HepG2 (cell line): ENCODE results near the gene CD7. TPM values are rescaled to one million over a fixed set of nuclear protein-coding genes. Genes with fewer than 3 reads are reported as not detected.
A peak's percentile ranks its signal among the peaks of the same experiment; 100 is the strongest.

Source experiments
- ATF7-NPFF ChIP-seq: sonication (generic); formaldehyde crosslinking; IDR thresholded peaks from 2 replicates; pipeline ENCODE4 v1.8.1; 2023; ENCODE audit warnings: mild to moderate bottlenecking, low read depth, missing genetic modification reagents, moderate library complexity
- ATRX ChIP-seq: sonication (generic); formaldehyde crosslinking; IDR thresholded peaks from 2 replicates; pipeline ENCODE4 v1.4.0; 2020; ENCODE audit warnings: missing genetic modification reagents, borderline replicate concordance
- DPF2 ChIP-seq: sonication (generic); formaldehyde crosslinking; IDR thresholded peaks from 2 replicates; pipeline ENCODE4 v1.4.0; 2020; ENCODE audit warnings: mild to moderate bottlenecking, low read depth, missing genetic modification reagents, borderline replicate concordance
- E2F5 ChIP-seq: sonication (generic); formaldehyde crosslinking; conservative IDR thresholded peaks from 2 replicates; pipeline ENCODE4 v1.4.0; 2020; ENCODE audit warnings: missing genetic modification reagents
- KLF16 ChIP-seq, 2 experiments: sonication (generic) in 1 of 2; formaldehyde crosslinking in 1 of 2; IDR thresholded peaks; 2 replicates each; pipeline versions ENCODE4 v1.6.1 to v1.8.0; 2016 to 2023; ENCODE audit warnings: missing genetic modification reagents in 2 of 2, missing compliant biosample characterization in 1 of 2
- MAX ChIP-seq: IDR thresholded peaks from 2 replicates; pipeline ENCODE4 v1.6.1; 2012; ENCODE audit warnings: inconsistent platforms
- NONO ChIP-seq, 2 experiments: fragments of 450-650 bp in 1 of 2; sonication (generic) in 1 of 2; formaldehyde crosslinking in 1 of 2; IDR thresholded peaks in 1 of 2; conservative IDR thresholded peaks in 1 of 2; 2 replicates each; pipeline versions ENCODE4 v1.6.1 to v1.8.0; 2017 to 2022; ENCODE audit warnings: mild to moderate bottlenecking in 1 of 2, missing genetic modification reagents in 1 of 2, moderate library complexity in 1 of 2
- NR0B2 ChIP-seq: sonication (generic); formaldehyde crosslinking; IDR thresholded peaks from 2 replicates; pipeline ENCODE4 v1.4.0; 2020; ENCODE audit warnings: mild to moderate bottlenecking, missing genetic modification reagents
- PCBP1 ChIP-seq: fragments of 200-400 bp; formaldehyde crosslinking; IDR thresholded peaks from 2 replicates; pipeline ENCODE4 v1.6.1; 2017; ENCODE audit warnings: mild to moderate bottlenecking, low read depth, low read length, borderline replicate concordance
- PHF21A ChIP-seq: sonication (generic); formaldehyde crosslinking; IDR thresholded peaks from 2 replicates; pipeline ENCODE4 v1.5.0; 2020; ENCODE audit warnings: mild to moderate bottlenecking, missing genetic modification reagents
- SIX4 ChIP-seq: sonication (generic); formaldehyde crosslinking; IDR thresholded peaks from 2 replicates; pipeline ENCODE4 v1.4.0; 2020; ENCODE audit warnings: missing genetic modification reagents
- TAF1 ChIP-seq: sonication (generic); formaldehyde crosslinking; IDR thresholded peaks from 2 replicates; pipeline ENCODE4 v1.4.0; 2020; ENCODE audit warnings: missing genetic modification reagents
- ZNF18 ChIP-seq: sonication (generic); formaldehyde crosslinking; IDR thresholded peaks from 2 replicates; pipeline ENCODE4 v1.8.0; 2022; ENCODE audit warnings: mild to moderate bottlenecking, missing genetic modification reagents; ENCODE audit not compliant: insufficient replicate concordance
- ZNF276 ChIP-seq: sonication (generic); formaldehyde crosslinking; IDR thresholded peaks from 2 replicates; pipeline ENCODE4 v1.4.0; 2020; ENCODE audit warnings: mild to moderate bottlenecking, low read depth, missing genetic modification reagents
- ZNF512B ChIP-seq: sonication (generic); formaldehyde crosslinking; IDR thresholded peaks from 2 replicates; pipeline ENCODE4 v1.5.1; 2020; ENCODE audit warnings: missing genetic modification reagents, mild to moderate bottlenecking, borderline replicate concordance
- ZNF614 ChIP-seq: IDR thresholded peaks from 2 replicates; pipeline ENCODE4 v1.6.1; 2018; ENCODE audit warnings: missing biosample characterization, missing genetic modification reagents, inconsistent platforms, borderline replicate concordance
- ZNF891 ChIP-seq: sonication (generic); formaldehyde crosslinking; IDR thresholded peaks from 2 replicates; pipeline ENCODE4 v1.5.0; 2020; ENCODE audit warnings: mild to moderate bottlenecking, missing genetic modification reagents
- ZSCAN25 ChIP-seq: sonication (generic); formaldehyde crosslinking; IDR thresholded peaks from 2 replicates; pipeline ENCODE4 v1.8.0; 2022; ENCODE audit warnings: mild to moderate bottlenecking, missing genetic modification reagents
- polyA plus RNA-seq, 8 experiments: library from polyadenylated mRNA; depleted of rRNA in 3 of 8; stranded (reverse) in 7 of 8; unstranded in 1 of 8; fragments of >200 nt; fragmentation: Illumina TruSeq in 4 of 8; extraction: Trizol in 4 of 8; gene quantifications; 2 replicates each; pipeline versions ENCODE4 v1.2.1 to v1.2.3, GENCODE V29; 2011 to 2016; ENCODE audit warnings: low read depth in 4 of 8, missing spikeins in 1 of 8, mixed read lengths in 1 of 8; ENCODE audit not compliant: insufficient read depth in 1 of 8
- total RNA-seq, 5 experiments: library from RNA; depleted of rRNA; stranded (reverse); fragments of >200 nt; fragmentation: Illumina TruSeq; extraction: Trizol; gene quantifications; 2 replicates each; pipeline ENCODE4 v1.2.3, GENCODE V29; 2016; ENCODE audit warnings: low read depth in 1 of 5

Gene CD7
- total and polyA plus RNA-seq, 2 of the 13 experiments (the other 11 are each of a cell fraction or from before 2014, with no cell fraction given), result 67.6 to 76.4 TPM

GRCh38 chr17:82302991-82303943, 14.1 kb downstream of the CD7 start (continued):
- no peak for TF ChIP-seq E2F5
- 0 out of 2 replicates have a peak, but pooled peaks have one; percentile 30 for TF ChIP-seq PCBP1
- no peak for TF ChIP-seq NONO (IDR thresholded peaks at IDR 0.05)
- no peak for TF ChIP-seq NONO (CRISPR knock-in tag; conservative IDR thresholded peaks at IDR 0.05)
- peak; percentile 96; the same call in 1 of the 2 replicates for TF ChIP-seq ZNF512B (CRISPR knock-in tag)
- TF ChIP-seq ZNF276 (CRISPR knock-in tag), result 0 out of 2 replicates have a peak, but pooled peaks have one; percentile 15
- TF ChIP-seq ATF7-NPFF (CRISPR knock-in tag), result no peak; the same call in 1 of the 2 replicates
- peak; percentile 91 for TF ChIP-seq ZSCAN25
- TF ChIP-seq ZNF891 (CRISPR knock-in tag), result peak; percentile 95; the same call in 1 of the 2 replicates
- TF ChIP-seq MAX, result peak; percentile 45; the same call in 1 of the 2 replicates
- peak; percentile 63 for TF ChIP-seq ZNF18
- TF ChIP-seq TAF1, result peak; percentile 61; the same call in 1 of the 2 replicates
- TF ChIP-seq NR0B2, result peak; percentile 25; the same call in 1 of the 2 replicates
- peak; percentile 48; the same call in 1 of the 2 replicates for TF ChIP-seq DPF2 (CRISPR knock-in tag)
- TF ChIP-seq ZNF614 (CRISPR knock-in tag), result no peak
- peak; percentile 71; the same call in 1 of the 2 replicates for TF ChIP-seq PHF21A (CRISPR knock-in tag)
- 0 out of 2 replicates have a peak, but pooled peaks have one; percentile 45 for TF ChIP-seq ATRX (CRISPR knock-in tag)
- no peak; a peak in 1 of 4 replicates for TF ChIP-seq KLF16 (CRISPR knock-in tag; IDR thresholded peaks at IDR 0.05)
- TF ChIP-seq SIX4, result no peak
